ENCODE results near the gene PATJ. TPM values are rescaled to one million over a fixed set of nuclear protein-coding genes. Genes with fewer than 3 reads are reported as not detected.
"Not testable (repeated sequence)": the region's sequence is repeated elsewhere in the genome, so short reads cannot be mapped to it uniquely, and the experiment has no call there.

The PATJ gene
- total RNA-seq, 1 donor from 2014 or later = 5.7 TPM

- not testable (repeated sequence) for H3K27me3 ChIP-seq (ENCODE audit: control insufficient read depth in 3 of 3, insufficient read depth in 3 of 3, low read length in 3 of 3); H3K9ac ChIP-seq (ENCODE audit: low read depth in 1 of 3, low read length in 3 of 3); H3K4me3 ChIP-seq (ENCODE audit: low read length in 3 of 3); H3K9me3 ChIP-seq (ENCODE audit: control insufficient read depth in 3 of 3, low read length in 3 of 3); H3K36me3 ChIP-seq (ENCODE audit: control insufficient read depth in 3 of 3, insufficient read depth in 3 of 3, low read length in 3 of 3); H3K4me1 ChIP-seq (ENCODE audit: control insufficient read depth in 3 of 3, insufficient read depth in 3 of 3, low read length in 3 of 3); H3K27ac ChIP-seq (ENCODE audit: low read depth, low read length)
Measured at GRCh38 chr1:61894296-61894695, 152.0 kb downstream of the PATJ start.

DNA sequence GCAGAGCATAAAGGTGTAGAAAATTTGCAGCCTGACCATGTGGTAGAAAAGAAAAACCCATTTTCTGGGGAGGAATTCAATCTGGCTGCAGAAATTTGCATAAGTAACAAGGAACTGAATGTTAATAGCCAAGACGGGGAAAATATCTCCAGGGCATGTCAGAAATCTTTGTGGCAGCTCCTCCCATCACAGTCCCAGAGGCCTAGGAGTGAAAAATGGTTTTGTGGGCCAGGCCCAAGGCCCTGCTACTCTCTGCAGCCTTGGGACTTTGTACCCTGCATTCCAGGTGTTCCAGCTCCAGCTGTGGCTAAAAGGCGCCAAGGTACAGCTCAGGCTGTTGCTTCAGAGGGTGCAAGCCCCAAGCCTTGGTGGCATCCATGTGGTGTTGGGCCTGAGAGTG is 152.9 kb downstream of the PATJ start:
- no peak overlapping the region for H3K4me3 ChIP-seq (ENCODE audit: low read length in 3 of 3)
- no peaks in the 10 kb centered on the region for H3K9me3 ChIP-seq (ENCODE audit: control insufficient read depth in 3 of 3, low read length in 3 of 3)
- no peaks in the 10 kb centered on the region for H3K27me3 ChIP-seq (ENCODE audit: control insufficient read depth in 3 of 3, insufficient read depth in 3 of 3, low read length in 3 of 3)
- H3K4me1 ChIP-seq (ENCODE audit: control insufficient read depth in 3 of 3, insufficient read depth in 3 of 3, low read length in 3 of 3) = no peaks in the 10 kb centered on the region
- no peak overlapping the region for H3K9ac ChIP-seq (ENCODE audit: low read depth in 1 of 3, low read length in 3 of 3)
- no peaks in the 10 kb centered on the region for H3K36me3 ChIP-seq (ENCODE audit: control insufficient read depth in 3 of 3, insufficient read depth in 3 of 3, low read length in 3 of 3)
- H3K27ac ChIP-seq (ENCODE audit: low read depth, low read length) = no peak overlapping the region

- no peaks in the 10 kb centered on the region for H3K9me3 ChIP-seq (ENCODE audit: control insufficient read depth in 3 of 3, low read length in 3 of 3)
- no peak overlapping the region for H3K9ac ChIP-seq (ENCODE audit: low read depth in 1 of 3, low read length in 3 of 3)
- H3K36me3 ChIP-seq (ENCODE audit: control insufficient read depth in 3 of 3, insufficient read depth in 3 of 3, low read length in 3 of 3) = no peaks in the 10 kb centered on the region
- H3K4me3 ChIP-seq (ENCODE audit: low read length in 3 of 3) = no peak overlapping the region
- H3K27me3 ChIP-seq (ENCODE audit: control insufficient read depth in 3 of 3, insufficient read depth in 3 of 3, low read length in 3 of 3) = no peaks in the 10 kb centered on the region
- no peak overlapping the region for H3K27ac ChIP-seq (ENCODE audit: low read depth, low read length)
- no peaks in the 10 kb centered on the region for H3K4me1 ChIP-seq (ENCODE audit: control insufficient read depth in 3 of 3, insufficient read depth in 3 of 3, low read length in 3 of 3)
Measured at GRCh38 chr1:61898658-61899057, 156.4 kb downstream of the PATJ start.

DNA sequence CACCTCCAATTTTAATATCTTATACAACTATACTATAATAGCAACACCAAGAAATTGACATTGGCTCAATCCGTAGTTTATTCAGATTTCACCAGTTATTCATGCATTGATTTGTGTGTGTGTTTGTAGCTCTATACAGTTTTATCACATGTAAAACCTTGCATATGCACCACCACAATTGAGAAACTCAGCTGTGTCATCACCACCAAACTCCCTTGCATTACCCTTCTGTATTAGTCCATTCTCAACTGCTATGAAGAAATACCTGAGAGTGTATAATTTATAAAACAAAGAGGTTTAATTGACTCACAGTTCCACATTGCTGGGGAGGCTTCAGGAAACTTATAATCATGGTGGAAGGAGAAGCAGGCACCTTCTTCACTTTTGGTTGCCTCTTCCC is 162.1 kb downstream of the PATJ start:
- Histone ChIP-seq H3K36me3 (ENCODE audit: control insufficient read depth in 3 of 3, insufficient read depth in 3 of 3, low read length in 3 of 3) (peaks cover 0 to 2% (median 0%) of the 10 kb centered on the region in 3 donors), H3K4me1 (ENCODE audit: control insufficient read depth in 3 of 3, insufficient read depth in 3 of 3, low read length in 3 of 3) (no peaks in the 10 kb centered on the region), H3K27me3 (ENCODE audit: control insufficient read depth in 3 of 3, insufficient read depth in 3 of 3, low read length in 3 of 3) (no peaks in the 10 kb centered on the region), H3K4me3 (ENCODE audit: low read length in 3 of 3) (no peak overlapping the region), H3K9ac (ENCODE audit: low read depth in 1 of 3, low read length in 3 of 3) (no peak overlapping the region), H3K27ac (ENCODE audit: low read depth, low read length) (no peak overlapping the region), H3K9me3 (ENCODE audit: control insufficient read depth in 3 of 3, low read length in 3 of 3) (no peaks in the 10 kb centered on the region)

DNA sequence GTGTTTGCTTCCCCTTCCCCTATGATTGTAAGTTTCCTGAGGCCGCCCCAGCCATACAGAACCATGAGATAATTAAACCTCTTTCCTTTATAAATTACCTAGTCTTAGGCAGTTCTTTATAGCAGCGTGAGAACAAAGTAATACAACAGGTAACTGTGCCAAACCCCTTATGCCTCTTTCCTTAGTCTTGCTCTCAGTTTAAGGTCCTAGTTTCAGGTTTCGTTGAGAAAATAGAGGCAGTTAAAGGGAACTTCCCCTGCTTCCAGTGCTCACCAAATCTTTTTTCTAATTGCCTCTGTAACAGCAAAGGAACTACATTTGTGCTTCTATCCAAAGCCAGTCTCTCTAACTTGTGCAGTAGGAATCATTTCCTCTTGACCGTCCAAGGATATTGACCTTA is 164.8 kb downstream of the PATJ start:
- H3K4me1 ChIP-seq (ENCODE audit: control insufficient read depth in 3 of 3, insufficient read depth in 3 of 3, low read length in 3 of 3) = no peaks in the 10 kb centered on the region
- no peaks in the 10 kb centered on the region for H3K9me3 ChIP-seq (ENCODE audit: control insufficient read depth in 3 of 3, low read length in 3 of 3)
- H3K9ac ChIP-seq (ENCODE audit: low read depth in 1 of 3, low read length in 3 of 3) = no peak overlapping the region
- H3K36me3 ChIP-seq (ENCODE audit: control insufficient read depth in 3 of 3, insufficient read depth in 3 of 3, low read length in 3 of 3) = peaks cover 0 to 2% (median 0%) of the 10 kb centered on the region in 3 donors
- H3K27ac ChIP-seq (ENCODE audit: low read depth, low read length) = no peak overlapping the region
- no peak overlapping the region for H3K4me3 ChIP-seq (ENCODE audit: low read length in 3 of 3)
- H3K27me3 ChIP-seq (ENCODE audit: control insufficient read depth in 3 of 3, insufficient read depth in 3 of 3, low read length in 3 of 3) = no peaks in the 10 kb centered on the region

- no peak overlapping the region for H3K27ac ChIP-seq (ENCODE audit: low read depth, low read length)
- H3K4me3 ChIP-seq (ENCODE audit: low read length in 3 of 3) = no peak overlapping the region
- H3K4me1 ChIP-seq (ENCODE audit: control insufficient read depth in 3 of 3, insufficient read depth in 3 of 3, low read length in 3 of 3) = peaks cover 3 to 4% (median 4%) of the 10 kb centered on the region in 3 donors
- peaks cover 0 to 2% (median 0%) of the 10 kb centered on the region in 3 donors for H3K36me3 ChIP-seq (ENCODE audit: control insufficient read depth in 3 of 3, insufficient read depth in 3 of 3, low read length in 3 of 3)
- H3K9me3 ChIP-seq (ENCODE audit: control insufficient read depth in 3 of 3, low read length in 3 of 3) = no peaks in the 10 kb centered on the region
- no peaks in the 10 kb centered on the region for H3K27me3 ChIP-seq (ENCODE audit: control insufficient read depth in 3 of 3, insufficient read depth in 3 of 3, low read length in 3 of 3)
- H3K9ac ChIP-seq (ENCODE audit: low read depth in 1 of 3, low read length in 3 of 3) = no peak overlapping the region
Measured at GRCh38 chr1:61910035-61910434, 167.8 kb downstream of the PATJ start.

DNA sequence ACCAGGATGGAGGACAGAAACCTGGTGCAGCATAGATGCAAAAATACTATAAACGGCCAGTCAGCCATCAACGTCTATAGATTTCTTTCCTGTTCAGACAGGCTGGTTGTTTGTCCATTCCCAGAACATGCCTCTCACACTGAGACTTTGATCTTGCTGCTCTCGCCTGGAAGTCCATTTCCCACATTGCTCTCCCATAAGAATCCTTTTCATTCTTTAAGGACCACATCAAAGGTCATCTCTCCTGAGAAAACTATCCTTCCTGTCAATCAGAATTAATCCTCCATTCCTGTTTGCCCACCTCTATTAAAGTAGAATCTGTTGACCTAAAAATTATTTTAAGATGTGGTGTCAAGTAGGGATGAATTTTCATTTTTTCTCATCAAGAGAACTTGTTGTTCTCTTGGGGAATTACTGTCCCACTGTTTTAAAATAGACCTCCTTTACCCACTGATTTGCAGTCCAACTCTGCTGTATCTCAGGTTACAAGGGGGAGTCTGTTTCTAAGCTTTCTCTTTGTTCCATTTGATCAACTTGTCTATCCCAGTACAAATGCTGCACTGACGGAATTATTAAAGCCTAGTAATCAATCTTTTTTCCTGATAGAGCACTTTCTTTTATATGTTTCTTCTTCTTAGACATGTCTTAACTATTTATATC is 172.7 kb downstream of the PATJ start:
- H3K4me1 ChIP-seq (ENCODE audit: control insufficient read depth in 3 of 3, insufficient read depth in 3 of 3, low read length in 3 of 3) = peaks cover 3 to 4% (median 4%) of the 10 kb centered on the region in 3 donors
- H3K4me3 ChIP-seq (ENCODE audit: low read length in 3 of 3) = peak overlapping the region in 2 of 3 donors; percentile 17 to 47
- H3K36me3 ChIP-seq (ENCODE audit: control insufficient read depth in 3 of 3, insufficient read depth in 3 of 3, low read length in 3 of 3) = no peaks in the 10 kb centered on the region
- H3K27me3 ChIP-seq (ENCODE audit: control insufficient read depth in 3 of 3, insufficient read depth in 3 of 3, low read length in 3 of 3) = no peaks in the 10 kb centered on the region
- peak overlapping the region; percentile 83 for H3K27ac ChIP-seq (ENCODE audit: low read depth, low read length)
- peak overlapping the region in 1 of 3 donors; percentile 40 for H3K9ac ChIP-seq (ENCODE audit: low read depth in 1 of 3, low read length in 3 of 3)
- no peaks in the 10 kb centered on the region for H3K9me3 ChIP-seq (ENCODE audit: control insufficient read depth in 3 of 3, low read length in 3 of 3)

DNA sequence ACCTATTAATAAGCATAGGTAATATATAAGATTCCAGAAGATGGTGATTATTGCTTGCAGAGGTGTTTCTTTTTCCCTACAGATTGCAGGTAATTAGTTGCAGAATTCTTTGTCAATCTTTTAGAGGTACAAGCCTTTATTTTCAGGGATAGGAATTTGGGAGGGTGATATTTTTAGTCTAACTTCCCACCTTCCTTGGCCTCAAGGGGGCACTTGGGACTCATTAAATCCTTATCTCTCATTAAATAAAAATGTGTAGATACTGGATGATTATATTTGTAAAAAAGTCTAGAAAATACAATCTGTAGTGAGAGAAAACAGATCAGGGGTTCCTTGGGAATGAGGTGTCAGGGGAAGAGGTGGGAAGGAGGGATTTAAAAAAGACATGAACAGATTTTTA is 179.2 kb downstream of the PATJ start:
- Histone ChIP-seq H3K9me3 (ENCODE audit: control insufficient read depth in 3 of 3, low read length in 3 of 3) (no peaks in the 10 kb centered on the region), H3K4me3 (ENCODE audit: low read length in 3 of 3) (no peak overlapping the region), H3K4me1 (ENCODE audit: control insufficient read depth in 3 of 3, insufficient read depth in 3 of 3, low read length in 3 of 3) (no peaks in the 10 kb centered on the region), H3K9ac (ENCODE audit: low read depth in 1 of 3, low read length in 3 of 3) (no peak overlapping the region), H3K36me3 (ENCODE audit: control insufficient read depth in 3 of 3, insufficient read depth in 3 of 3, low read length in 3 of 3) (peaks cover 0 to 3% (median 0%) of the 10 kb centered on the region in 3 donors), H3K27ac (ENCODE audit: low read depth, low read length) (no peak overlapping the region), H3K27me3 (ENCODE audit: control insufficient read depth in 3 of 3, insufficient read depth in 3 of 3, low read length in 3 of 3) (no peaks in the 10 kb centered on the region)

GRCh38 chr1:61922950-61923480 is 180.7 kb downstream of the PATJ start:
- H3K9me3 ChIP-seq (ENCODE audit: control insufficient read depth in 3 of 3, low read length in 3 of 3) = no peaks in the 10 kb centered on the region
- H3K4me1 ChIP-seq (ENCODE audit: control insufficient read depth in 3 of 3, insufficient read depth in 3 of 3, low read length in 3 of 3) = no peaks in the 10 kb centered on the region
- no peak overlapping the region for H3K9ac ChIP-seq (ENCODE audit: low read depth in 1 of 3, low read length in 3 of 3)
- peaks cover 0 to 3% (median 0%) of the 10 kb centered on the region in 3 donors for H3K36me3 ChIP-seq (ENCODE audit: control insufficient read depth in 3 of 3, insufficient read depth in 3 of 3, low read length in 3 of 3)
- H3K27ac ChIP-seq (ENCODE audit: low read depth, low read length) = no peak overlapping the region
- no peaks in the 10 kb centered on the region for H3K27me3 ChIP-seq (ENCODE audit: control insufficient read depth in 3 of 3, insufficient read depth in 3 of 3, low read length in 3 of 3)
- H3K4me3 ChIP-seq (ENCODE audit: low read length in 3 of 3) = no peak overlapping the region

- Histone ChIP-seq H3K27me3 (ENCODE audit: control insufficient read depth in 3 of 3, insufficient read depth in 3 of 3, low read length in 3 of 3) (no peaks in the 10 kb centered on the region), H3K4me3 (ENCODE audit: low read length in 3 of 3) (no peak overlapping the region), H3K9ac (ENCODE audit: low read depth in 1 of 3, low read length in 3 of 3) (no peak overlapping the region), H3K27ac (ENCODE audit: low read depth, low read length) (no peak overlapping the region), H3K9me3 (ENCODE audit: control insufficient read depth in 3 of 3, low read length in 3 of 3) (no peaks in the 10 kb centered on the region), H3K36me3 (ENCODE audit: control insufficient read depth in 3 of 3, insufficient read depth in 3 of 3, low read length in 3 of 3) (peaks cover 0 to 3% (median 0%) of the 10 kb centered on the region in 3 donors), H3K4me1 (ENCODE audit: control insufficient read depth in 3 of 3, insufficient read depth in 3 of 3, low read length in 3 of 3) (no peaks in the 10 kb centered on the region)
Measured at GRCh38 chr1:61925591-61926298, 183.5 kb downstream of the PATJ start.

Measured in skeletal muscle tissue (tissue), 4 donors.